Activated T-cell treated with anti-CD3 and anti-CD28 coated beads for 1 hour (primary cell): ENCODE results near the gene DDX59.

Experiments
- DNase-seq: peaks from one replicate; pipeline ENCODE4 v3.0.0-alpha.2; 2020; ENCODE audit warnings: low read depth

The DDX59 gene

GRCh38 chr1:200669314-200670241 is at the start of gene DDX59:
Gene DDX59, minus strand, starts transcription at chr1:200669907. Its CDS starts 3,167 bp downstream, at chr1:200666740.
- DNase-seq: peak; percentile 75

GRCh38 chr1:200714504-200715187 is 44.9 kb upstream of the DDX59 start:
- DNase-seq: no peak

- no peak for DNase-seq
Measured at GRCh38 chr1:200710166-200710565, 40.5 kb upstream of the DDX59 start.

- DNase-seq: no peak
Measured at GRCh38 chr1:200708769-200709168, 39.1 kb upstream of the DDX59 start.

GRCh38 chr1:200708161-200708560 is 38.5 kb upstream of the DDX59 start:
- DNase-seq: no peak

- no peak for DNase-seq
Measured at GRCh38 chr1:200707116-200707515, 37.4 kb upstream of the DDX59 start.

- DNase-seq: no peak
Measured at GRCh38 chr1:200706111-200706814, 36.6 kb upstream of the DDX59 start.

GRCh38 chr1:200704986-200705500 is 35.3 kb upstream of the DDX59 start:
- no peak for DNase-seq

- DNase-seq: no peak
Measured at GRCh38 chr1:200699871-200700270, 30.2 kb upstream of the DDX59 start.

- no peak for DNase-seq
Measured at GRCh38 chr1:200694738-200695137, 25.0 kb upstream of the DDX59 start.

- DNase-seq: no peak
Measured at GRCh38 chr1:200693327-200693726, 23.6 kb upstream of the DDX59 start.

GRCh38 chr1:200692316-200692715 is 22.6 kb upstream of the DDX59 start:
- DNase-seq: no peak

- DNase-seq: no peak
Measured at GRCh38 chr1:200686620-200687019, 16.9 kb upstream of the DDX59 start.

GRCh38 chr1:200684015-200684414 is 14.3 kb upstream of the DDX59 start:
- DNase-seq: no peak

GRCh38 chr1:200683298-200683697 is 13.6 kb upstream of the DDX59 start:
- DNase-seq: no peak

- no peak for DNase-seq
Measured at GRCh38 chr1:200681231-200681630, 11.5 kb upstream of the DDX59 start.

GRCh38 chr1:200676829-200677228 is 7.1 kb upstream of the DDX59 start:
- no peak for DNase-seq

- DNase-seq: no peak
Measured at GRCh38 chr1:200675588-200675852, 5.8 kb upstream of the DDX59 start.

GRCh38 chr1:200674838-200675587 is 5.3 kb upstream of the DDX59 start:
- no peak for DNase-seq

GRCh38 chr1:200673952-200674823 is 4.5 kb upstream of the DDX59 start:
- DNase-seq: no peak

GRCh38 chr1:200671235-200671786 is 1.6 kb upstream of the DDX59 start:
- no peak for DNase-seq
